GM21423 (cell line): ENCODE measurements around the gene ZNF184.
"Not testable (repeated sequence)": the region's sequence is repeated elsewhere in the genome, so short reads cannot be mapped to it uniquely, and the experiment has no call there.

Experiments used
- ATAC-seq: cut with Tn5 transposase; IDR thresholded peaks from one replicate; pipeline ENCODE4 v1.9.1; 2021; ENCODE audit warnings: mild to moderate bottlenecking, moderate library complexity; ENCODE audit not compliant: unreplicated experiment

The ZNF184 gene

GRCh38 chr6:27426045-27426620 is 46.8 kb downstream of the ZNF184 start:
- no peak for ATAC-seq

- not testable (repeated sequence) for ATAC-seq
These were observed 48.1 kb downstream of the ZNF184 start for GRCh38 chr6:27424851-27425250.

- no peak for ATAC-seq
These were observed 50.1 kb downstream of the ZNF184 start for GRCh38 chr6:27422651-27423332.

GRCh38 chr6:27419363-27419762 is 53.5 kb downstream of the ZNF184 start:
- ATAC-seq = no peak

GRCh38 chr6:27415898-27416297 is 57.0 kb downstream of the ZNF184 start:
- ATAC-seq = no peak

GRCh38 chr6:27414996-27415395 is 57.9 kb downstream of the ZNF184 start:
- ATAC-seq = no peak

- no peak for ATAC-seq
These were observed 58.6 kb downstream of the ZNF184 start for GRCh38 chr6:27414300-27414699.

GRCh38 chr6:27407153-27407814 is 65.6 kb downstream of the ZNF184 start:
- ATAC-seq = no peak

GRCh38 chr6:27406085-27406484 is 66.8 kb downstream of the ZNF184 start:
- no peak for ATAC-seq

- ATAC-seq = no peak
These were observed 71.8 kb downstream of the ZNF184 start for GRCh38 chr6:27400877-27401642.
